ENCODE data around the gene TBC1D16. TPM values are rescaled to one million over a fixed set of nuclear protein-coding genes. Genes with fewer than 3 reads are reported as not detected.
A peak's percentile ranks its signal among the peaks of the same experiment; 100 is the strongest.

Gene TBC1D16
- total RNA-seq, 6 experiments from 2014 or later: 5.8 to 21.0 (median 14.4) TPM

DNA sequence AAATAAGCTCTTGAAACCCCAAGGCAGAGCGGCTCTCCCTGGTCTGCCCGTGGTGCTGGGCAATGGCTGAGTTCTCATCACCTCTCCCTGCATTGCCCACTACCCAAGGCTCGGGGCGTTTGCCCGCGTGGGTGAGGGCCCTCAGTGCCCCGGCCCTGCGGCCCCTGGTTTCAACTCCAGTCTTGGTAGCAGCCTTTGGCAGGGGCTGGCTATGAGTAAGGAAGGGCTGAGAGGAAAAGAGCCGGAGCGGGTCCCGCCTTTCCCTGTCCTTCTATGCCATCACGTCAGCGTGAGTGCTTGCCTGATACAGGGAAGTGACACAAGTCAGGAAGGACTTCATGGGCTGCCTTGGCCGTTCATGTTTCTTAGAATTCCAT, 124.7 kb downstream of the TBC1D16 start:
- peak in 1 of 3 donors; percentile 40 for DNase-seq
- Histone ChIP-seq H3K36me3 (no peaks in the 10 kb centered on the region), H3K27me3 (no peaks in the 10 kb centered on the region), H3K9me3 (no peaks in the 10 kb centered on the region), H3K4me3 (no peak overlapping the region), H3K4me1 (no peaks in the 10 kb centered on the region), H3K27ac (no peak overlapping the region)
- no peak for ATAC-seq
- TF ChIP-seq CTCF (IDR thresholded peaks at IDR 0.05): no peak
- no peak for TF ChIP-seq POLR2A (IDR thresholded peaks at IDR 0.05)
- 100% methylated on average over 2 of the region's 14 CpGs for WGBS (ENCODE audit: insufficient coverage, low coverage, low lambda C conversion rate, missing lambda C conversion rate)
- intact Hi-C loops (cut with DNase I): no loop called here

- Histone ChIP-seq H3K36me3 (no peaks in the 10 kb centered on the region), H3K4me3 (no peak overlapping the region)
- DNase-seq: peak in 1 of 3 donors; percentile 11
These were observed 126.6 kb downstream of the TBC1D16 start for GRCh38 chr17:79909121-79909520.

DNA sequence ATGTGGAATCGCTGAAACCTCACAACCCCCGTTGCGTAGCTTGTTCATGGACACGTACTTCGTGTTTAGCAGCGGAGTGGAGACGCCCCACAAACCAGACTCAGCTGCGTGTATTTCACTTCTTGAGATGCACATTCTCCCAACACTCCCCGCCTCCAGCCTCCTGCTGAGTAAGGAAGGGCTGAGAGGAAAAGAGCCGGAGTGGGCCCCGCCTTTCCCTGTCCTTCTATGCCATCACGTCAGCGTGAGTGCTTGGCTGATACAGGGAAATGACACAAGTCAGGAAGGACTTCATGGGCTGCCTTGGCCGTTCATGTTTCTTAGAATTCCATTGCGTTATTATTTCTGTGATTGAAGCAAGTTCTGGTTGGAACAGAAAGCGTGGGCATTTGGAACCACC, 127.8 kb downstream of the TBC1D16 start:
- Histone ChIP-seq H3K27ac (no peak overlapping the region), H3K36me3 (no peaks in the 10 kb centered on the region), H3K4me3 (no peak overlapping the region), H3K9me3 (no peaks in the 10 kb centered on the region), H3K27me3 (no peaks in the 10 kb centered on the region), H3K4me1 (no peaks in the 10 kb centered on the region)
- TF ChIP-seq POLR2A (IDR thresholded peaks at IDR 0.05) (no peak), CTCF (IDR thresholded peaks at IDR 0.05) (no peak)
- intact Hi-C loops (cut with DNase I): no loop called here
- peak; percentile 55 to 74 (median 64) for ATAC-seq
- WGBS (ENCODE audit: insufficient coverage, low coverage, low lambda C conversion rate, missing lambda C conversion rate): 73% methylated on average over 16 of the region's 16 CpGs
- DNase-seq: peak in 1 of 3 donors; percentile 54

More at GRCh38 chr17:79909121-79909520, 126.6 kb downstream of the TBC1D16 start:
- H3K4me1 ChIP-seq: no peaks in the 10 kb centered on the region
- no peaks in the 10 kb centered on the region for H3K27me3 ChIP-seq
- H3K27ac ChIP-seq: no peak overlapping the region
- no peaks in the 10 kb centered on the region for H3K9me3 ChIP-seq
- intact Hi-C loops (cut with DNase I): no loop called here
- TF ChIP-seq POLR2A (IDR thresholded peaks at IDR 0.05): no peak
- TF ChIP-seq CTCF (IDR thresholded peaks at IDR 0.05): no peak
- 53% methylated on average over 4 of the region's 4 CpGs for WGBS (ENCODE audit: insufficient coverage, low coverage, low lambda C conversion rate, missing lambda C conversion rate)
- no peak for ATAC-seq

DNA sequence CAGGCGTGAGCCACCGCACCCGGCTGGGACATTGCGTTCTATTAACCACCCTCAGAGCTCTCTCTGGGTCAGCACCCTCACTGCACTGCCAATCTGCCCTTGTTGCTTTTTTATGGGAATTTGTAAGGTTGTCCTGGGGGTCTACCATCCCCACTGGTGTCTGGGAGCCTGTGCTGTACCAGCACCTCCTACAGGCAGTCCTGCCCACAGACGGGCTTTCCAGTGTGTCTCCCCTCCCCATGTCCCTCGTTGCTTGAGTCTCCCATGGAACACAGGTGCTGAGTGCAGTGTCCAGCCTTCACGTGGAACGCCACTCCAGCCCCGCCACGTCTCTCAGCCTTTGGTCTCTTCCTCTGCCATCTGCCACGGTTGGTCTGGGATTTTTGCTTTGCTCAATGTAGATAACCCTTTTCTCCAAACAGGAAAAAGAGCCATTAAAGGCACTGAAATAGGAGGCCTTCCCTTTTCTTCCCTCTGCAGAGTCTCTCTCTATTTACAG, 128.4 kb downstream of the TBC1D16 start:
- 91% methylated on average over 4 of the region's 11 CpGs for WGBS (ENCODE audit: insufficient coverage, low coverage, low lambda C conversion rate, missing lambda C conversion rate)

More for the DNA sequence above, 128.4 kb downstream of the TBC1D16 start:
- no peaks in the 10 kb centered on the region for H3K9me3 ChIP-seq
- ATAC-seq (no peak), DNase-seq (no peak)
- H3K4me3 ChIP-seq: no peak overlapping the region
- H3K4me1 ChIP-seq: no peaks in the 10 kb centered on the region
- H3K36me3 ChIP-seq: no peaks in the 10 kb centered on the region
- H3K27me3 ChIP-seq: no peaks in the 10 kb centered on the region
- no peak overlapping the region for H3K27ac ChIP-seq
- intact Hi-C loops (cut with DNase I): no loop called here
- TF ChIP-seq CTCF (IDR thresholded peaks at IDR 0.05) (no peak), POLR2A (IDR thresholded peaks at IDR 0.05) (no peak)

All from right lobe of liver (tissue), 6 donors.